Stimulated activated CD4-positive, alpha-beta T cell treated with anti-CD3 and anti-CD28 coated beads, Interleukin-12 subunit alpha, Interleukin-12 subunit beta, amount 100 ng/mL, for 24 hours (primary cell): ENCODE measurements around the gene DNAH17.

Experiments
- DNase-seq, 2 experiments: peaks; one replicate each; pipeline ENCODE4 v3.0.0-alpha.2; 2020; ENCODE audit warnings: low read depth in 2 of 2

Gene DNAH17

DNA sequence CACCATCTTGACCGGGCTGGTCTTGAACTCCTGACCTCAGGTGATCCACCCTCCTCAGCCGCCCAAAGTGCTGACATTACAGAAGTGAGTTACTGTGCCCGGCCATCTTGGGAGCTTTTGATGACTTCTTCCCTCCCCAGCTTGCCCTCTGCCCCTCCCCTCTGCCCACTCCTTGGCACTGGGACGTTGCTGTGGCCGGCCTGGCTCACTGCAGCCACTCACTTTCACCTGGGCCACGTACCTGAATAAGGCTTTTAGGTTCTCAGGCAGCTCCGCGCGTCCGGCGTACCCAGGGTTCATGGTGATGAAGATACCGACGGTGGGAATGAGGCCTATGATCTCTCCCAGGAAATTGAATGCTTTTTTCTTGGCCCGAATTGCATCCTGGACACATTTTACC lies 81.6 kb downstream of the DNAH17 start:
- no peak for DNase-seq

GRCh38 chr17:78494696-78495330 lies 82.4 kb downstream of the DNAH17 start:
- DNase-seq = no peak

DNA sequence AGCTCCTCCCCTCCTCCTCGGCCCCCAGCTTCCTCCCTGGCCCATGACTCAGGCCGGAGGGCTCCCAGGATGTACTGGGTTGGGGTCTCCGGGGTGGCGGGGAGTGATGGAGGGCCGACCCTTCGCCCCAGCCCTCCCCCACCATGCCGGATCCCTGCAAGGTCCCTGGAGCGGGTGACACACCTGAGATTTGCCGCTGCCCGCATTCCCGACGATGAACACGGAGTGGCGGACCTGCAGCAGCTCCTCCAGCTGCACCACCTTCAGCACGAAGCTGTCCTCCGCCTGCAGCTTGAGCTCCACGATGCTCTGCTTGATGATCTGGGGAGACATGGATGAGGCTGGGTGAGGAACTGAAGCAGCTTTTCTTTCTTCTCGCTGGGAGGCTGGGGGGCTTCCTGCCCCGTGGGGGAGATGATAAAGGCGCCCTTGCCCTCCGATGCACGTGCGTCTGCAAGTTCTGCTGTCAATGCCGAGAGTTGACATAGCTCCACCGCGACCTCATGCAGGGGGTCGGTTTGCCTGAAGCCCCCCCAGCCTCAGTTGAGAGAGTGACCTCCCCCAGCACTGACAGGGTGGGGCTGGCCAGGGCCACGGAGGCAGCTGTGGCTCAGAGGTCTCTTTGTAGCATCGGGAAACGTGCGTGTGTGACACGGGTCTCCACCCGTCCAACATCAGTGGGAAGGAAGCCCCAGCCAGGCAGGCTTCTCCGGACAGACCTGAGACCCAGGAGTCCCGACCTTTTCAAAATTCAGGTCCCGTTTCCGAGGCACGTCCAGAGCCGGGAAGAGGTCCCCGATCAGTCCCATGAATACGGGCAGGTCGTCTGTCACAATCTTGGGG lies 83.1 kb downstream of the DNAH17 start:
- no peak for DNase-seq

DNA sequence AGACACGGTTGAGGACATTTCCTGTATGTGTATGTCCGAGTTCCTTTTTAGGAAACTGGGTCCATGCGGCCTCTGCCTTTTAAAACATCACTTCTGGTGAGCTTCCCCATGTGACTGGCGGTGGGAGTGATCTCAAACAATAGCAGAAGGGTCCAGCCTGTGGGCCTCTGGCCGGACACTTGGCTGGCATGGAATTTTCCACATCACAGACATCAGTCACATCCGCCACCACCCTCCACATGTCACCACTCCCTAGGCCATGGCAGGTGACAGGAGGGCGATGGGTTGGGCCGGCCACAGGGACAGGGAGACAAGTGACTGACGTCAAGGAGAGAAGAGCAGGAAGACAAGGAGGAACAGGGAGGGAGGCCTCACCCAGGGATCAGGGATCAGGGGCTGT lies 83.7 kb downstream of the DNAH17 start:
- DNase-seq = no peak

GRCh38 chr17:78492116-78492799 lies 84.9 kb downstream of the DNAH17 start:
- no peak for DNase-seq

GRCh38 chr17:78491236-78492115 lies 85.7 kb downstream of the DNAH17 start:
- DNase-seq = no peak

DNA sequence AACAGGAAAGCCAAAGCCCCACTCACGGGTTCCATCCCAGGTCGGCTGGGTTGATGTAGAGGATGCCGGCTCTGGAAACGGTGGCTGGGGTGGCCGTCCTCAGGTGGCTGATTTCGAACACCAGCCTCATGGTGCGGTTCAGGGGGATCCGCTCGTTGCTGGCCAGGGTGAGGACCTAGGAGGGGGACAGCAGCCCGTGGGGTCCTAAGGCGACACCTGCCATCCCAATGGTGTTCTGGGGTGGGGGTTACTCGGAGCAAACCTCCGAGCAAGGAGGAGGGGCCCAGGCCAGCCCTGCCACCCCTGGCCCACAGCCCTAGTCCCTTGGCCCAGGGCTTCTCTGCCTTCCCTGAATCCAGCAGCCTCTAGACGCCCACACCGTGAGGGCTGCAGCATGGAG lies 86.5 kb downstream of the DNAH17 start:
- DNase-seq = no peak

GRCh38 chr17:78490156-78490555 lies 87.0 kb downstream of the DNAH17 start:
- no peak for DNase-seq

- no peak for DNase-seq
Measured at GRCh38 chr17:78488867-78489634, 88.1 kb downstream of the DNAH17 start.

DNA sequence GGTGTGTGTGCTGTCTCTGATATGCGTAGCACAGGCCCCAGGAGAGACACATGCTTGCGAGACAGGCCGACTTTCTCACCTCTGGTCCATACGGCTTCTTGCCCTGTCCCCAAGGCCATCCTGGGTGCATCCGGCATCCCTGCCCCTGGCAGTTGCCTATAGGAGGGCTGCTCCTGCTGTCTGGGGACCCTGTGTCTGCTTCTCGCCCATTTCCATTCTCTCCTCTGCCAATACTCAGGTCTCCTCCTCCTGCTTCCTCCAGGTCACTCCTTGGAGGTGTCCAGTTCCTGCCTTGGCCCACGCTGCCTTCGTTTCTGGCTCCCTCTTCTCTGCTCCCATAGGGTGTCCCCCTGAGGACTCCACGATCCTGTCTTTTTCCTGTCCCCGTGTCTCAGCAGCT lies 89.0 kb downstream of the DNAH17 start:
- DNase-seq = no peak

GRCh38 chr17:78486946-78487680 lies 90.1 kb downstream of the DNAH17 start:
- DNase-seq = no peak

- no peak for DNase-seq
Measured at GRCh38 chr17:78486228-78486802, 90.9 kb downstream of the DNAH17 start.

- DNase-seq = no peak
Measured at GRCh38 chr17:78485290-78486168, 91.7 kb downstream of the DNAH17 start.

- peak; percentile 28 to 59 for DNase-seq
Measured at GRCh38 chr17:78484271-78485246, 92.6 kb downstream of the DNAH17 start.

GRCh38 chr17:78479369-78479768 lies 97.8 kb downstream of the DNAH17 start:
- no peak for DNase-seq

DNA sequence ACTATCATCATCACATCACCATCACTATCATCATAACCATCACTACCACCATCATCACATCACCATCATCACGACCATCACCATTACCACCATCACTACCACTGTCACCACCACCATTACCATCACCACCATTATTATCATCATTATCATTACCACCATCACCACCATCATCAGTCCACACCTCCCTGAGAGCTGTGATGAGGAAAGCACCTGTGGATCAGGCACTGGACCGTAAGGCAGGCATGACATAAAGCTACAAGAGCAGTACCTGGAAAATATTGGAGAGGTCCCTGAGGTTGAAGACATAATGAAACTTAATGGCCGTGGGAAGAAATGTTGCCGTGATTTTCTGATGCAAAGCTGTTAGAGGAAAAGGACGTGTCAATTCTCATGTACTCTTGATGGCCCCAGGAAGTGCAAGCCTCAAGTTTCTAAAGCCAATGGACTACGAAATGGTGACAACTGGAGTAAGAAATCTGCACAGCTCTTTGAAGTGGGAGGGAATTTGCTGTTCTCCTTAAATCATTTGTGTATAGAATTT lies 98.4 kb downstream of the DNAH17 start:
- DNase-seq = no peak
